Measurements from ENCODE around the gene TMED10. TPM values are rescaled to one million over a fixed set of nuclear protein-coding genes. Genes with fewer than 3 reads are reported as not detected.
A peak's percentile ranks its signal among the peaks of the same experiment; 100 is the strongest.

TMED10 gene
- total RNA-seq, 1 donor from 2014 or later = 122 TPM

DNA sequence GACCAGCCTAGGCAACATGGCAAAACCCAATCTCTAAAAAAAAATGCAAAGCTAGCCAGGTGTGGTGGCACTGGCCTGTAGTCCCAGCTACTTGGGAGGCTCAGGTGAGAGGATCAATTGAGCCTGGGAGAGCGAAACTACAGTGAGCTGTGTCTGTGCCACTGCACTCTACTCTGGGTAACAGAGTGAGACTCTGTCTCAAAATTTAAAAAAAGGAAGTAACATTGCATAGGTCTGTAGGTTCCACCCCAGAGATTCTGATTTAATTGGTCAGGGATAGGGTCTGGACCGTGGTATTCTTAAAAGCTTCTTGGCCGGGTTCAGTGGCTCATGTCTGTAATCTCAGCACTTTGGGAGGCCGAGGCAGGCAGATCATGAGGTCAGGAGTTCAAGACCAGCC, 80.7 kb downstream of the TMED10 start:
- no peak overlapping the region for H3K4me3 ChIP-seq (ENCODE audit: low read depth, low read length)
- TF ChIP-seq, protein P1, sequence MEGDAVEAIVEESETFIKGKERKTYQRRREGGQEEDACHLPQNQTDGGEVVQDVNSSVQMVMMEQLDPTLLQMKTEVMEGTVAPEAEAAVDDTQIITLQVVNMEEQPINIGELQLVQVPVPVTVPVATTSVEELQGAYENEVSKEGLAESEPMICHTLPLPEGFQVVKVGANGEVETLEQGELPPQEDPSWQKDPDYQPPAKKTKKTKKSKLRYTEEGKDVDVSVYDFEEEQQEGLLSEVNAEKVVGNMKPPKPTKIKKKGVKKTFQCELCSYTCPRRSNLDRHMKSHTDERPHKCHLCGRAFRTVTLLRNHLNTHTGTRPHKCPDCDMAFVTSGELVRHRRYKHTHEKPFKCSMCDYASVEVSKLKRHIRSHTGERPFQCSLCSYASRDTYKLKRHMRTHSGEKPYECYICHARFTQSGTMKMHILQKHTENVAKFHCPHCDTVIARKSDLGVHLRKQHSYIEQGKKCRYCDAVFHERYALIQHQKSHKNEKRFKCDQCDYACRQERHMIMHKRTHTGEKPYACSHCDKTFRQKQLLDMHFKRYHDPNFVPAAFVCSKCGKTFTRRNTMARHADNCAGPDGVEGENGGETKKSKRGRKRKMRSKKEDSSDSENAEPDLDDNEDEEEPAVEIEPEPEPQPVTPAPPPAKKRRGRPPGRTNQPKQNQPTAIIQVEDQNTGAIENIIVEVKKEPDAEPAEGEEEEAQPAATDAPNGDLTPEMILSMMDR (conservative IDR thresholded peaks at IDR 0.05; ENCODE audit: low read depth, low read length) = no peak
- DNase-seq (ENCODE audit: low read depth) = no peak

DNA sequence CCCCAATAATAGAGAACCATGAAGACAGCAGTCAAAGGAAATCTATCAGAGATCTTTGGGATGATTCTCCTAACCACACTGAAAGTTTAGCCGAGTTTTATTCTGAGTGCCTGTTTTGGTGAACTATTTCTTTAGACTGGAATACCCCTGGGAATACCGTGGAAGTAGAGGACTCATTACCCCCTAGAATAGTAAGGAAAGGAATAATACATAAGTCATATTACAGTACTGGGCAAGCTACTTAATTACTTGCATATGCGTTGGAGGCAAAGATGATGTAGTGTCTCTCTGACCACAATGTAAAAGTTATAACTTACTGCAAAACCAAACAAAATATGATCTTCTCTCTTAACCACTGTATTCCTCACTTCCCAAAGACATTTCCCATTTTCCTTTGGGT, 81.5 kb downstream of the TMED10 start:
- no peak overlapping the region for H3K4me3 ChIP-seq (ENCODE audit: low read depth, low read length)
- TF ChIP-seq, protein P1 (conservative IDR thresholded peaks at IDR 0.05; ENCODE audit: low read depth, low read length) = no peak
- no peak for DNase-seq (ENCODE audit: low read depth)

DNA sequence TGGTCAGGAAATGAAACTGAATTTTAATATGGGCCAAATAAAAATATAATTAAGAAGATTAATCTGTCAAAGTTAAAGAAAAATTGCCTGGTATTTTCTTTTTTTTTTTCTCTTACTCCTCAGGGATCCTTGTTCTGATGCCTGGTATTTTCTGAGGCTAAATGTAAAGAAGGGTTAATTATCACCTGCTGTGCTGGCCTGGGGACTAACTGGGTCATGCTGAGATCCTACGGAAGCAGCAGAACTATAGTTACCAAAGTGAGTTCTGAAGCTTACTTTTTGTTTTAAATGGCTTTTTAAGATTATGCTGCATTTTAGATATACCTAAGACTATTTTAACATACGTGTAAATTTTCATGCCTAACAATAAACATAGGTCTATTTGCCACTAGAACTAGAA, 83.7 kb downstream of the TMED10 start:
- TF ChIP-seq, protein P1 (conservative IDR thresholded peaks at IDR 0.05; ENCODE audit: low read depth, low read length) = no peak
- H3K4me3 ChIP-seq (ENCODE audit: low read depth, low read length) = no peak overlapping the region
- DNase-seq (ENCODE audit: low read depth) = no peak

DNA sequence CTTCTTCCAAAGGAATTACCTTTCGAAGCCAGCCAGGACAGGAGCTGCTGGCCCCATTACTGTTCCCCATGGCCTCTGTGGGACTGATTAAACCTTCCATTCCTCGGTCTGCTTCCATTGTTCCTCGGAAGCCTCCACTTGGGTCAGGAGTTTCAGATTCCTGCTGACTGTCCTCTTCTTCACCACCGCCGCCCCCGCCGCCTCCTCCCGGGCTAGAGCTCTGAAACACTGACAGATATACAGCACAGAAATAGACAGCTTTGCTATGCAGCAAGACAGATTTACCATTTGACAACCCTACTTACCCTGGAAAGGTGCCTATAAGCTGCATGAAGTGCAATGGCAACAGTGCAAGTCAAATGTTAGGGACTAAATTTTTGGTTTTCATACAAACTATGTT, 85.2 kb downstream of the TMED10 start:
- no peak for DNase-seq (ENCODE audit: low read depth)
- TF ChIP-seq, protein P1 (conservative IDR thresholded peaks at IDR 0.05; ENCODE audit: low read depth, low read length) = no peak
- H3K4me3 ChIP-seq (ENCODE audit: low read depth, low read length) = no peak overlapping the region

DNA sequence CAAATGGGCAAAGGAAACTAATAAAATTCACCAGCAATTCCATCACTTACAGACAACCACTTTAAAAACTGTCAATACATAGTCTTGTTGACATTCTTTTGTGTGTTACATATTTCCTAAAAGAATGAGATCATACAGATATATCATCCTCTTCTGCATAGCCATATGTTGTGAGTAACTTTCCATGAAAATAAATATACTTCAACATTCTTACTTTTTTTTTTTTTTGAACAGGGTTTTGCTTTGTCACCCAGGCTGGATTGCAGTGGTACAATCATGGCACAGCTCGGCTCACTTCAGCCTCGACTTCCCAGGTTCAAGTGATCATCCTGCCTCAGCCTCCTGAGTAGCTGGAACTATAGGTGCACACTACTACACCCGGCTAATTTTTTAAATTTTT, 86.1 kb downstream of the TMED10 start:
- TF ChIP-seq, protein P1 (conservative IDR thresholded peaks at IDR 0.05; ENCODE audit: low read depth, low read length) = no peak
- no peak for DNase-seq (ENCODE audit: low read depth)
- H3K4me3 ChIP-seq (ENCODE audit: low read depth, low read length) = no peak overlapping the region

DNA sequence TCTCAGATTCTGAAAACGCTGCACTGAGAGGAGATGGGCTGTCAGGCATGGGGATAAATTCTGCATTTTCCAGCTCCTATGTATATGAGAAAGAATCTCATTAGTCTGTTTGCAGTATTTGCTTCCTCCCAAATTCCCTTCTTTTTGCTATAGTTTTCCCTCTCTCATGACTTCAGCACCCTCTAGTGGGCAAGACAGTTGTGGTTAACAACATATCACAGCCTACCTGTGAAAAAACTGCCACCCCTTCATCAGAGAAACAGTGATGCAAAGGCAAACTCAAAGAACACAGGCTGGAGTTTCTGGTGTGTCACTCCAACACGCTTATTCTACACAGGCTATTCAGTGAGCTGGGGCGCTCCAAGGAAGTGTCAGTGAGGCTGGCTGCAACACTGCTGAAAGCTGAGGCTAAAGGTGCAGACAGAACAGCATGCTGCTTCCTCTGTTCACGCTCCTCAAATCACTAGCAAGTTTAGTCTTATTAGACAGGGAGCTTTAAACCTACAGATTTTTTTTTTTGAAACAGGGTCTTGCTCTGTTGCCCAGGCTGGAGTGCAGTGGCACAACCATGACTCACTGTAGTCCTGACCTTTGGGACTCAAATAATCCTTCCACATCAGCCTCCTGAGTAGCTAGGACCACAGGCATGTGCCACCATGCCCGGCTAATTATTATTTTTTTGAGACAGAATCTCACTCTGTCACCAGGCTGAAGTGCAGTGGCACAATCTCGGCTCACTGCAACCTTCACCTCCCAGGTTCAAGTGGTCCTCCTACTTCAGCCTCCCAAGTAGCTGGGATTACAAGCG, 87.6 kb downstream of the TMED10 start:
- H3K4me3 ChIP-seq (ENCODE audit: low read depth, low read length) = no peak overlapping the region
- TF ChIP-seq, protein P1 (conservative IDR thresholded peaks at IDR 0.05; ENCODE audit: low read depth, low read length) = peak; percentile 89
- no peak for DNase-seq (ENCODE audit: low read depth)

DNA sequence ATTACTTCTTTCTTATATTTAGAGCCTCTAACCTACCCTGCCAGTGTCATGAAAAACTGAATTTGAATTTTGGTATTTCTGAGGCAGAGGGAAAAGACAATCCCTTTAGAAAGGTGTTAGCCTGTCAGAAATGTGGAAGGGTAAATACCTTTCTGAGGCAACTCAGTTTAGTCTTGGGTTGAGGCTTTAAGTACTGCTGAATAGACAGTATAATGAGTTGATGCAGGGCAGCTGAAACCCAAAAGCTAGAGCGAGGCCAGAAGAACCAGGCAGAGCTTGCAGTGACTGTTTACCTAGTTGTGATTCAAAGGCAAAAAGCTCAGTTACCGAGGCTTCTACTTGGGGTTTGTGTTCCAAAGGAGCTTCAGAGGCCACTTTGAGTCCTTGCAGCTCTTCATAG, 88.3 kb downstream of the TMED10 start:
- no peak overlapping the region for H3K4me3 ChIP-seq (ENCODE audit: low read depth, low read length)
- DNase-seq (ENCODE audit: low read depth) = no peak
- TF ChIP-seq, protein P1 (conservative IDR thresholded peaks at IDR 0.05; ENCODE audit: low read depth, low read length) = no peak

Measured in epithelial cell of proximal tubule (primary cell).